Hippocampal formation (tissue), 2 donors: ENCODE measurements around the gene FTH1.
"Not testable (repeated sequence)": the region's sequence is repeated elsewhere in the genome, so short reads cannot be mapped to it uniquely, and the experiment has no call there.

Source experiments
- DNase-seq, 2 donors: peaks; one replicate each; lab custom pipeline; 2025; lab: John Stamatoyannopoulos, UW

The FTH1 gene

DNA sequence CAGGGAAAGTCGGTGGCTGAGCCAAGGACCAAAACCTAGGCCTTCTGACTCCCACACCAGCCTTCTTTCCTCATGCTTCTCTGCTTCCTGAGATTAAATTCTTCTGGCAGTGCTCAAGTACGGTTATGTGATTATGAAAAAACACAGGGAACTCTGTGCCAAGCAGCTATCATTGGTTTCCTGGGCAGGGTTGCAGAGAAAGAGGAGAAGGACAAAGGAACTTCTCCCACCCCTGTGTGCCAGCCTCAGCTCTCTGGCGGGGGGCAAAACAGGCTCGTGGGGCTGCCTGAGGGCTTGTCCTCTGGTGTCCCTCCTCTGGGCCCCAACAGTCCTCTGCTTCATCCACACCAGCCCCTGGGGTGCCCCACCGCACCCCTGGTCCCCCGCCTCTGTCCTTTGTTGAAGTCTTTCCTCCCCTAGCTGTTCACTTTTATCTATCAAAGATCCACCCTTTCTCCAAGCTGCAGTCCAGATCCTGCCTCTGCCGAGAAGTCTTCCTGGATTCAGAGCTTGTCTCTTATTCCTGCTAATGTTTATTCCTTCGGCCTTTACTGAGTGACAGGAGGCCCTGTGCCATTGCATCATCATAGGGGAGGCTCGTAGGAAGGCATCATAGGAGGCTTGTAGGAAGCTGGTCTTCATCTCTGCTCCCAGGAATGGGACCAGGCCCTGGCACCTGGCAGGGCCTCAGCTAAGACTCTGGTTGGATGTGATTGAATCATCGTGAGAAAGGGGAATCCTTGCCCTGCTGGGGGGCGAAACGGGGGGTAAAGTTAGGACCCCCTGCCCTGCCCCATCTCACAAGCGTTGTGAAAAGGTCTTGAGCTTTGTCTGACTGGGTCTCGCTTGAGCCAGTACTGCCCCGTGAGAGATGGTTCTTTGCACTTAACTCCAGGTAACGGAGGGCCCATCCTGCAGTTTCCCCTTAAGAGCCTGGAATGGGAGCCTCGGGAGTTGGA, 11.5 kb upstream of the FTH1 start:
- no peak for DNase-seq

DNA sequence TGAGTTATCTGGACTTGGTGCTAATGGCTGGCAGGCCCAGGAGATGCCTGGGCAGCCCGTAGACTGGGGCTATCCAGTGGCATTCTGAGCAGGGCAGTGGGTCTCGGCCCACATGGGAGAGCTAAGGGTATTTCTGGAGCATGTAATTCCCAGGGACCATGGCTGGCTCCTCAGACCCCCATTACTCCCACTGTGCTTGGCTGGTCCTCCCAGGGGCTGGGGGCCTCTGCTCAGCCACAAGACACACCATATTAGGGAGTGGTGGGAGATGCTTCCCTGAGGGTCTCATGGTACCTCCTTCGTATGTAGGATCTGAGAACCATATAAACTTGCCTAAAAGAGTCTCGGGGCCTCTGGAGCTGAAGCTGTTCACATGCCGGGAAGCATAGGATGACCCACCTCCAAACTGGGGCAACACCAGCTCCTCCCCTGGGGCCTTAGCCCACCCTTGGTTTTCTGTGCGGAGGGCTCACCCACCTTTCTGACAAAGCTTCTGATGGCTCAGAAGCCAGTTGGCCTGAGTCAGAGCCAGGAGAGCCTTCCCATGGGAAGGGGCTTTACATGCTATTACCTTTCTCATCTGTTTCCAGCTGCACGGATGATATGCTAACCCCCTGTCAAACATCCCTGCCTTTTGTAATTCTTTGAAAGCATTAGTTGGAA, 9.5 kb upstream of the FTH1 start:
- DNase-seq, result no peak

DNA sequence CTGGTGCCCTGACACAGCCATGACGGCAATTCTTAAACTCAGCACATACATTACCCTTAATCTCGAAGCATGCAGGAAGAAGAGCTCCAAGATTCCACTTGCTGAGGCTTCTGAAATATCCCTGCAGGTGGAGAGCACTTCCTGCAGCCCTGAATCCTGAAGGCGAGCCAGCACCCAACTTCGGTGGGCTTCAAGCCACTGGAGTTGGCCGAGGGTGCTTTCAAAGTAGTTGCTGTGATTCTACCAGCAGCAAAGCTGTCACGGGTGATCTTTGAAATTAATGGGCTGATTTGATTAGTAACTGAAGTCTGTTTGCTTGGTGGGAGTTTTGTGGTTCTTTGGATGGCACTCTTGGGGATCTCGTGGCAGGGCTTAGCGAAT, 9.0 kb upstream of the FTH1 start:
- DNase-seq, result no peak

DNA sequence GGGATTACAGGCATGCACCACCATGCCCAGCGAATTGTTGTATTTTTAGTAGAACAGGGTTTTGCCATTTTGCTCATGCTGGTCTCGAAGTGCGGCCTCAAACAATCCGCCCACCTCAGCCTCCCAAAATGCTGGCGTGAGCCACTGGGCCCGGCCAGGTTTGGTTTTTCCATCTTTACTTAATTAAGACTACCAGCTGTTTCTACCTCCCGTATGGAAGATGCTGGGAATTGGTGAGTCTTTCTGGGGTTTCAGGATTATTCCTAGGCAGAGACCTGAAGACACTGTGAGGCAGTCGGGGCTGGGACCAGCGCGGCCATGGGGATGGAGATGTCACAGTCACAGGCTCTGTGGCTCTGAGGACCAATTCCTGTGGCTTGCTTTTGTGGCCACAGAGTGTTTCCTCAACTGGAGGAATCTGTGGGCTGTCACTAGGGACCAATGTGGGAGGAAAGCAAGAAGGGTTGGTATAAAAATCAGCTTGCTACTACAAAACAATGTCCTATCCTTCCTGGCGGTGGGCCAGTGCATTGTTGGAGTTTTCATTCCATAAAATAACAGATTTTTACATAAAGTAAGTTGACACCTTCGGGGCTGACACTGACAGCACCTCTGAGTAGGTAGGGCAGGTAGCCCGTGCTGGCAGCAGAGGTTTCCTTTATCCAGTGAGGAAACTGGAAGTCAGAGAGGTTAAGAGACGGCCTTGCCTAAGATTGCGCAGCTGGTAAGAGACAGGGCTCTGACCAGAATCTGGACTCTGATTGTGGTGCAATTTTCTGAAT, 8.4 kb upstream of the FTH1 start:
- DNase-seq, result no peak

DNA sequence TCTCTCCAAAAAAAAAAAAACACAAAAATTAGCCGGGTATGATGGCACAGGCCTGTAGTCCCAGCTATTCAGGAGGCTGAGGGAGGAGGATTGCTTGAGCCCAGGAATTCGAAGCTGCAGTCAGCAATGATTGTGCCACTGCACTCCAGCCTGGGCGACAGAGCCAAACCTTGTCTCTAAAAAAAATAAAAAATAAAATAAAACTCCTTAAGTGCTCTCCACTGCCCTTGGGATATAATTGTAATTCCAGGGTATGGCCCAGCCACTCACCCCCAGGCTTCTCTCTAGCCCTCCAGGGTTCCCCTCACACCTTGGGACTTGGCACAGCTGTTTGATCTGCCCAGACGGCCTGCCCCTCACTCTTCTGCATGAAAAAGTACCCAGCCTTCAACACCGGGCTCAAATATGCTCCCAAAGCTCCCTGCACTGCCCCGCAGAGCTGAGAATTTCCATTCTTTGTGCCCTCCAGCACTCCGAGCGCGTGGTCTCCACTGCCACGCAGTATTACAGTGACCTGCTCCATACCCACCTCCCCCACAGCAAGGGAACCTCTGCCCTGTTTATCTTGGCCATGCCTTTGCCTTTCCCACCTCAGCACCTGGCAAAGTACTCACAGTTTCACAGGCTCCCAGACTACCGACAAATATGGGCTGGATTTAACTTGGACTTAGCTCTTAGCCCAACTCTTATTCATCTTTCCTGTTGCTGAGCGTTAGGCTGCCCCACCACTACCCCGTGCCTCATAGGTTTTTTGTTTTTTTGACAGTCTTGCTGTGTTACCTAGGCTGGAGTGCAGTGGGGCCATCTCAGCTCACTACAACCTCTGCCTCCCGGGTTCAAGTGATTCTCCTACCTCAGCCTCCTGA, 7.6 kb upstream of the FTH1 start:
- DNase-seq, result no peak

DNA sequence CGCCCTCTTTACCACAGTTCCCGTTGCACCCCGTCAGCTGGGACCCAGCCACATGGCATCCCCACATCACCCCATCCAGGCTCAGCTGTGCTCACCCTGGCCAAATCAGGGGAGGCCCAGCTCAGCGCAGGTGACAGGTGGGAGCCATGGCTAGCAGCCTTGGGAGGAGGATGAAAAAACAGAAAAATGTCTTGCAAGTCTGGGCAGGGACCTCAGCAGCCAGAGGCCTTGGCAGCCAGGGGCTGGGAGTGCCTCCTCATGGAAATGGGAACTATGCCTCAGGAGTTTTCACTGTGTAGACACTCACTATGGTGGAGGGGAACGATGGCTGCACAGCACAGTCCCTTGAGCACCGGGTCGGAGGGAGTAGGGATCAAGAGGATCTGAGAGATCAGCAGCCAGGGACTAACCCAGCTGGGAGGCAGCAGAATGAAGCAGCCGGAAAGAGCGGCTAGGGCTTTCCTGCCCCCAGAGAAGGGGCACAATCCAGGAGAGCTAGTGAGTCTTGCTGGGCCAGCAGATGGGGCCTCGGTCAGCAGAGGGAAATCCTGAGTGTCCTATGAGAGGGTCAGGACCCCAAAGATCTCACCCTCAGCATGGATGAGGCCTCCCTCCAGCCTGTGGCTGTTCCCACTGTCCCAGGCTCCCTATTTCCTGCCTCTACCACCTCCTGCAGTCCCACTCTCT, 6.2 kb upstream of the FTH1 start:
- DNase-seq, result no peak

DNA sequence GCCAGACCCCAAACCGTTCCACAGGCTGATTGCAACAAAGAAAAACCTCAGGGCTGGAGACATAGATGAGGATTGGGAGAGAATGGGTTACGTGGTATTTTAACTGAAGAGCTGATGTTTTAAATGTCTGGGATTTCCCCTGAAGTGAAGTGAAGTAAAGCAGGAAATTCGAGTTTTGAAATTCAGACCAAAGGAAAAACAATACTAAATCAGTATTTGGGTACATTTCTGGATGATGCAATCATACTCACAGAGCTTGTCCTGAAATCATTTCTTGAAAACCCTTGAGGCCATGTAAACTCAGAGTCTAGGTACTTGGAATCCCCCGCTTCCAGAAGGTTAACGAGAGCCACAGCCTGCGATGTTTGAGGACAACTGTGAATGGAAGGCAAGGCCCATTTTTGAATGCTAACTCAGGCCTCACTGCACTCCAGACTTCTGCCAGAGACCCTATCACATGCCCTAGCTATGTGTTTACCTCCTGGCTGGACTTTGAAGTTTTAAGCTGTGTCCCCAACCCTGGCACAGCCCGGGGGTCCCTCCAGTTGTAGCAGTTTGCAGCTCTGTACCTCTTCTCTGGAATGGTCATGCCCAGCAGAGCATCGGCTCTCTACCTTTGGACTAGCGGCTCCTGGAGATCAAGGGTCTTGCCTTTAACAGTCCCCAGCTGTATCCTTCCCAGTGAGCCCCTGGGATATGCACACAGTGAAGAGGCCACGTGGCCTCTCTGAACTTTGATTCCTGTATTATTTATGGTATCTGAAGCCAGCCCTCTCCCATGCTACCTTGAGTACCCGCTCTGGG, 5.4 kb upstream of the FTH1 start:
- no peak for DNase-seq

DNA sequence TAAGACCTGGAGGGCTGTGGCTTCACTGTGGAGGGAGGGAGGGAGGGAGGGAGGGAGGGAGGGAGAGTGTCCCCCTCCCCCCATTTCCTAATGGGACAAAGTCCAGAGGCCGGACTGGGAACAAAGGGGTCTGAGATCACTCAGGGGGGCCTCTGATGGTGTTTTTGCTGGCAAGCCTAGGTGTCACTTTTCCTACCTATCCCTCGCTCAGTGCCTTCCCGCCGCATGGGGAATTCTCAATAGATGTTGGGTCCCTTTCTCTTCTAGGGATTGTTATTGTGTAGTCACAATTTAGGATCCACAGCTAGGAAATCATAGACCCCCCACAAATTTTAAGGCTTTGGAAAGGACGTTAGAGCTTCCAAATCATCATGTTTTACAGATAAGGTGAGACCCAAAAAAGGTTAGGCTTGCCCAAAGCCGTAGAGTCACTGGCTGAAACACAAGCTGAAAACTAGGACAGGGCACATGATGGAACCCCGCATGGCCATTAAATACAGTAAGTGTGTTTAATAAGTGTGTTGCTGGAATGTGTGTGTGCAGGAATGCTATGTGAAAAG, 4.8 kb upstream of the FTH1 start:
- no peak for DNase-seq

DNA sequence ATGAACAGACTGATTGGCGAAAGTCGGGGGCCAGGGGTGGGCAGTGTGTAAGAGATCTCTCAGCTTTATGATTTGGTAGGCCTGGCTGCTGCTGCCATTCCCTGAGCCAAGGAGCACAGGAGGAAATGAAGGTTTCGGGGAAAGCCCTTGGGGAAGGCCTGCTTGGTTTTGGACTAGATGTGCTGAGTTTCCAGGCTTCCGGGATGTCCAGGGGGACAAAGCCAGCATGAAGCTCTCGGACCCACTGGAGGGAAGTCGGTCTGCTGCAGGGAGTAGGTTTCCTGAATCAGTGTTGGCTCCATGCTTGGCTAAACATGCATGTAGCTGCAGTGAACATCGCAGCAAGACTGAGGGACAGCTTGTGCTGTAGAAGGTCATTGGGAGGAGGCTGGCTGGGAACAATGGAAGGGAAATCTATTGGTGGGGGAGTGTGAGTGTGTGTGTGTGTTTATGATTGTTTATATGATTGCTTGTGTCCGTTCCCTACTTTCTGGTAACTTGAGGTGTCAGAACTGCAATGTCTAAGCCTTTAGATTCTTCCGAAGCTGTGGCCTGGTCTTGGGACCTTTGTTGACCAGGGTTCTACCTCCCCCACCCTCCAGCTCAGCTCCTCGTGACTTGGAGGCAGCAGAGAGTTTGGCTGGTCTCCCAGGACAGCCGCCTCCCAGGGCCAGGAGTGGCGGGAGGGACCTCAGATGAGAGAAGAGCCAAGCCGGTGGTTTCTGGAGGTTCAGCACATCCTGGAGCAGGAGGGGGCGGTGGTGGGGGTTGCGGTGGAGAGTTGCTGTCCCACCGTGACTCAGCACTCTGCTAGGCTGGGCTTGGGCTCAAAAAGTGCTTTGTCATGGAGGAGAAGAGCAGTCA, 4.0 kb upstream of the FTH1 start:
- peak; percentile 90 to 95 for DNase-seq

DNA sequence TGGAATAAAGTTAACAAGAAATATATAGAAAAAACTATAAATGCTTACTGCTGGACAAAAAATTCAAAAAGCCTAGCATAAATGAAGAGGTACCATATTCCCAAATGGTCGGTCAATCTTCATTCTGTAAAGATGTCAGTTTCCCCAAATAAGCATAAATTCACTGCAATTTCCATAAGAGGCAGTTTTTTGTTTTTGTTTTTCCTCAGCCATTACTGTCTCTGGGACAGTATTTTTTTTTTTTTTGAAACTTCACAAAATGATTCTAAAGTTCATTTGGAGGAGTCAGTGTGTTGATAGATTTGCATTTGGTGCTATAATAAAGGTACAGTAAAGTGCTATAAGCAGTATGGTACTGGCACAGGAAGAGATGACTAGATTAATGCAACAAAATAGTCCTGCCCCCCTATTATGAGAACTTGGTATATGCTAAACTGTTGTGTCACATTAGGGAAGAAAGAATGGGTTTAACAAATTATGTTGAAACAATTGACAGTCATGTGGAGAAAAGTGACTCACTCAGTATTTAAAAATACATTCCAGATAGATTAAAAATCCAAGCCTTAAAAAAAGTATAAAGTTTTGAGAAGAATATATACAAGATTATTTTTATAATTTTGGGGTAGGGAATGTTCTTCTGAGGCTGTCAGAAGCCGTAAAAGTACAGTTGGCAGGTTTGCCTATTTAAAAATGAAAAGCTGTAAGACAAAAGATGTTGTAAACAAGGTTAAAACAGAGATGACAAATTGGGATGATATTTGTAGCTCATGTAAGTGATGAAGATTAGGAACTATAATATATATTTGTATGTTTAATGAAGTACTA, 2.6 kb upstream of the FTH1 start:
- DNase-seq, result no peak

DNA sequence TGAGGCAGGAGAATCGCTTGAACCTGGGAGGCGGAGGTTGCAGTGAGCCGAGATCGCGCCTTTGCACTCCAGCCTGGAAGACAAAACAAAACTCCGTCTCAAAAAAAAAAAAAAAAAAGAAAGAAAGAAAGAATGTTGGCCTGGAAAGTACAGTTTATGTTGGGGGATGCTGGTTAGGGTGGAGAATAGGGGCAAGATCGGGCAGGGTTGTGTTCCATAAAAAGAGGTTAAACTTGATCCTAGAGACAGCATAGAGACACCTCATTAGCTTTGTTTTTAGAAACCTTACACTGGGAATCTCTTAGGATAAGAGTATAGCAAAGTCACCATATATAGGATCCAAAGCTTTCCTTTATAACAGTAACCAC, 1.9 kb upstream of the FTH1 start:
- no peak for DNase-seq

DNA sequence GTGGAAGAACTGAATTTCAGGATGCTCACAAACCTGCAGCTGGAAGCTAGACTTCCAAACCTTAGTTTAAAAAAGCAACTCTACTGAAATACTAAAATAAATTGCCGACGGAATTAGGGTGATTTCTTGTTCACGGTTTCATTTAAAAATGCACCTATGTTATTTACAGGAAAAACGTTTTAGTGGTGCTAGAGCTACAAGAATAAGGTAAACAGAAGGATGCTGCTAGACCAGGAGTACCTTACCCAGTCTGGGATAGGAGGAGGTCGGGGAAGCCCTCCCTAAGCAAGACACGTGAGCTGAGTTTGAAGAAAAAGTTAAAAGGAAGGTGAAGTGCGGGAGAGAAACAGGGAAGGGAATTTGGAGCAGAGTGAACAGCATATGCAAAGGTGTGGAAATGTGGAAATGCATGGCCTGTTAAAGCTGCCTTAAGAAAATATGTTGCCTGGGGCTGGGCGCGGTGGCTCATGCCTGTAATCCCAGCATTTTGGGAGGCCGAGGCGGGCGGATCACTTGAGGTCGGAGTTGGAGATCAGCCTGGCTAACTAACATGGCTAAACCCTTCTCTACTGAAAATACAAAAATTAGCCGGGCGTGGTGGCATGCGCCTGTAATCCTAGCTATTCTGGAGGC, 1.4 kb upstream of the FTH1 start:
- DNase-seq, result no peak

DNA sequence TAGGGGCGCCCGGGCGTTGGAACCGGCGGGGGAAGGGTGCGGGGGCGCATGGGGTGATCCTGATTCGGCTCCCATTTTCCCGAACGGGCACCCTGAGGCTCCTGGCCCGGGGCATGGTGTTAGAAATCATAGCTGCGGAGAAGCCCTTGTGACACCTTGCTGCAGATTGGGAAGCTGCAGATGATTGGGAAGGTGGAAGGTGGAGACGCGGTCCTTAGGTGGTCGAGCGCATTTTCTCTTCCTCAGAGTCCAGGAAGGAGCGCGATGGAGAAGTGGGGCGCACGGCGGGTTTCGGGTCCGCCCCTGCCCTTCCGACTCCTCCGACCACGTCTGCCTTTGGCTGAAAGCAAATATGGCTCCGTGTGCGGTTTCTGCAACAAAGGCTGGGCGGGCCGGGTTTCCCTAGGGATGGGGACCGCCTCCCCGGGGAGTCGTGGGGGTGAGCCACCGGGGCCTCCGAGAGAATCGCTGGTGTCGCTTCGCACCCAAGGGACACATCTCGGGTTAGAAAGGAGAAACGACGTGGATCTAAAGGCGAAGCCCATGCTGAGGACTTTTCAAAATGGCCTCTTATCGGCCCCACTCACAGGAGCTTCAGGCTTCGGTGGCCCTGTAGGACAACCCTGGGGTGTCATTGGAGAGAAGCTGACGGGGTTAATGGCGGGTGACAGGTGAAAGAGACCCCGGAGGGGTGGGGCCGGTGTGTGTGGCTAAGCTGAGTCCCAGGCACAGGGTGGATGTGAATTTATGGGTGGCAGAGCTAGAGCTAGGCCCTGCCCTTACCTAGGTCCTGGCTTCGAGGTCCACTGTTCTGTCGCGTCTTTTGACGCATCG, 707 bp upstream of the FTH1 start:
- DNase-seq, result peak in 1 of 2 donors; percentile 74

DNA sequence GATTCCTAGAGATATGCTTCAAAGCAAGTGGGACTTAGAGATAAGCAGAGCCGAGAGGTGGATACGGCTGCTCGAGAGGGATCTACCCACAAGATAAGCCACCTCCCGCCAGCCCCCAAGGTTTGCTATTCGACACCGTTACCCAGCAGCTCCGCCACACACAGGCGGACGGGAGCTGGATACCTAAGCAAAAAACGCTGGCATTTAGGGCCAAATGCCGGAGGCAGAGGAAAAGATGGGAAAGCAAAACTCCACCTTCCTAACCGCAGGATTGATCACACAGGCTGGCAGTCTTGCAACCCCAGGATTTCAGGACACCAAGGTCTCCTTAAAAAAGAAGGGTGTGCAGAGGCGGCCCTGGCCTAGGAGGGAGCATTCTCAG, 709 bp downstream of the FTH1 start:
- no peak for DNase-seq

DNA sequence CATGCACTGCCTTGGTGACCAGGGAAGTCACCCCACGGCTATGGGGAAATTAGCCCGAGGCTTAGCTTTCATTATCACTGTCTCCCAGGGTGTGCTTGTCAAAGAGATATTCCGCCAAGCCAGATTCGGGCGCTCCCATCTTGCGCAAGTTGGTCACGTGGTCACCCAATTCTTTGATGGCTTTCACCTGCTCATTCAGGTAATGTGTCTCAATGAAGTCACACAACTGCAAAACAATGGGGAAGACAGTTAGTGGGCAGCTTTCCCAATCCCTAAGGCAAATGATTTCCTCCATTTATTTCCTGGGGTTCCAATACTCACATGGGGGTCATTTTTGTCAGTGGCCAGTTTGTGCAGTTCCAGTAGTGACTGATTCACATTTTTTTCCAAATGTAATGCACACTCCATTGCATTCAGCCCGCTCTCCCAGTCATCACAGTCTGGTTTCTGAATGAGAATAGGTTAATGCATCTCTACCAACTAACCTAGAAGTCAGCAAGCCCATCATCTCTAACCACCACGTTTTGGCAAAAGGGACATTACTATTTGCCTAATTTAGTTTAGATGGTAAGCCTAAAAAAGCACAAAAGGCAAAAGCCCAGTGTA, 2.7 kb downstream of the FTH1 start:
- not testable (repeated sequence) for DNase-seq

DNA sequence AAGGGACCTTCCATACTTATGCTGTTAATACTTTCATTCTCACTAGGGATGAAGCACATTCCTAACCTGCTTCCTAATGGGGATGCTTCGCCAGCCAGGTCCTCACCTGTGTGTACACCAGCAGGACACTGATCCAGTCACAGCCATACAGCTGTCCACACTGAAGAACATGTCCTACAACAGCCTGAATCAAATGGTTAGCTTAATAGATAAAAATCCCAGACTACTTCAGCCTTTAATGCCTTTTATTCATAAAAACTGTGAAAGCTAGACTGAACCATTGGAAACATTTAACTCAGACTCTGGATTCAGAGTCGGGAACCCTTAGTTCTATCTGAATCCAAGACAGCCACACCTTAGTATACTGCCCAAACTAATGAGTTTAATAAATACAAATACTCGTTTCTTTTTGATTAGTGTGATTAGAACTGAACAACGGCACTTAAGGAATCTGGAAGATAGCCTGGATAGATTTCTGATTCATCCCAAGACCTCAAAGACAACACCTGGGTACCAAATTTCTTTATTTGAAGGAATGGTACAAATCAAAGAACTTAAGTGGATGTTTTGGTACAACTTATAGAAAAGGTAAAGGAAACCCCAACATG, 3.3 kb downstream of the FTH1 start:
- no peak for DNase-seq
